ENCODE results near the gene TAS1R1.

GRCh38 chr1:6570100-6570499, 15.0 kb downstream of the TAS1R1 start:
- TF ChIP-seq CTCF (IDR thresholded peaks at IDR 0.05) (no peak), POLR2A (IDR thresholded peaks at IDR 0.05) (no peak)
